GM10266 (cell line): ENCODE data around the gene SRSF3.
A peak's percentile ranks its signal among the peaks of the same experiment; 100 is the strongest.
"Not testable (repeated sequence)": the region's sequence is repeated elsewhere in the genome, so short reads cannot be mapped to it uniquely, and the experiment has no call there.

ENCODE experiments used
- DNase-seq: peaks from one replicate; pipeline ENCODE4 v3.0.0; 2012; ENCODE audit errors: extremely low spot score
- CTCF ChIP-seq: IDR thresholded peaks from 2 replicates; pipeline ENCODE4 v1.5.1; 2012; ENCODE audit warnings: mild to moderate bottlenecking, low read depth; ENCODE audit not compliant: control insufficient read depth, insufficient read depth; ENCODE audit errors: missing control alignments

Gene SRSF3

GRCh38 chr6:36649086-36649485 lies 54.9 kb downstream of the SRSF3 start:
- no peak for TF ChIP-seq CTCF

GRCh38 chr6:36649701-36650484 lies 55.7 kb downstream of the SRSF3 start:
- no peak for TF ChIP-seq CTCF
- no peak for DNase-seq

More at GRCh38 chr6:36649086-36649485, 54.9 kb downstream of the SRSF3 start:
- no peak for DNase-seq

GRCh38 chr6:36650848-36651478 lies 56.8 kb downstream of the SRSF3 start:
- DNase-seq: peak; percentile 73
- no peak for TF ChIP-seq CTCF

- no peak for TF ChIP-seq CTCF
- DNase-seq: no peak
Measured at GRCh38 chr6:36651659-36652379, 57.7 kb downstream of the SRSF3 start.

- DNase-seq: not testable (repeated sequence)
Measured at GRCh38 chr6:36654469-36654868, 60.3 kb downstream of the SRSF3 start.
